NOMO-1 (cell line): ENCODE data around the gene ETFA.

Experiments
- DNase-seq, 2 experiments: peaks; one replicate each; lab custom pipeline; 2025; ENCODE audit not compliant: unreplicated experiment in 2 of 2; lab: John Stamatoyannopoulos, UW

ETFA gene

GRCh38 chr15:76223521-76223920 is 87.7 kb downstream of the ETFA start:
- no peak for DNase-seq

DNA sequence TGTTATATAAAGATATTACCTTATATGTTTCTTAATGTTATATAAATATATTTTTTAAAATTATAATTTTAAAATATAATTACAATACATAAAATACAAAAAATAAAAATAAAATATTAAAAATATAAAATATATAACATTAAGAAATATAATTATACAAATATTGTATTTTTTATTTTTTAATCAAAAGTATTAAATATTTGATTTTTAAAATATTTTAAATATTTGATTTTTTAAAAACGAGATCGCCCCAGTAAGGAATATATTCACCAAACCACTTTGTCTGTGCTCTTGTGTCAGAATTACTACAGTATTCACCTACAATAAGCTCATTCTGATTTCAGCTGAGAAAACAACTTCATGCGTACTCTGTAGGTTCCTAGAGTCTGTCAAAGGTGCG is 89.1 kb downstream of the ETFA start:
- no peak for DNase-seq

DNA sequence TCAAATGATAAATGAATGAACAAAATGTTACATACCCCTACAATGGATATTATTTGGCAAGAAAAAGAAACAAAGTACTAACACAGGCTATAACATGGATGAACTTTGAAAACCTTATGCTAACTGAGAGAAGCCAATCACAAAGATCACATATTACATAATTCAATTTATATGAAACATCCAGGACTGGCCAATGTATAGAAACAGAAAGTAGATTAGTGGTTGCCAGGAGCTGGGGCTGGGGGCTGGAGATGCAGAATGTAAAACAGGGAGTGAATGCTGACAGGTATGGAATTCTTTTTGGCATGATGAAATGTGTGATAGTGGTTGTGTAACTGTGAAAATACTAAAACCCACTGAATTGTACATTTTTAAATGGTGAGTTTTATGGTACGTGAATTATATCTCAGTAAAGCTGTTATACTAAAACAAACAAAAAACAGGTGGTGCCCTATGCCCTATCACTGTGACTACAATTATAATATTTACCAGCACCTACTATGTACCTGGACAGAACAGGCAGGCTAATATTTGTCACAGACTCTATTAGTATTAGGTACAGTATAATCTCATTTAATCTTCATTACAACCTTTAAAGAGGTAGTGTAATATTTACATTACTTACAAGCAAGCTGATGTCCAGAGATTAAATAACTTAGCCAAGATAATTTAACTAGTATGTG is 90.0 kb downstream of the ETFA start:
- DNase-seq: no peak

- no peak for DNase-seq
Measured at GRCh38 chr15:76217882-76218217, 93.4 kb downstream of the ETFA start.

DNA sequence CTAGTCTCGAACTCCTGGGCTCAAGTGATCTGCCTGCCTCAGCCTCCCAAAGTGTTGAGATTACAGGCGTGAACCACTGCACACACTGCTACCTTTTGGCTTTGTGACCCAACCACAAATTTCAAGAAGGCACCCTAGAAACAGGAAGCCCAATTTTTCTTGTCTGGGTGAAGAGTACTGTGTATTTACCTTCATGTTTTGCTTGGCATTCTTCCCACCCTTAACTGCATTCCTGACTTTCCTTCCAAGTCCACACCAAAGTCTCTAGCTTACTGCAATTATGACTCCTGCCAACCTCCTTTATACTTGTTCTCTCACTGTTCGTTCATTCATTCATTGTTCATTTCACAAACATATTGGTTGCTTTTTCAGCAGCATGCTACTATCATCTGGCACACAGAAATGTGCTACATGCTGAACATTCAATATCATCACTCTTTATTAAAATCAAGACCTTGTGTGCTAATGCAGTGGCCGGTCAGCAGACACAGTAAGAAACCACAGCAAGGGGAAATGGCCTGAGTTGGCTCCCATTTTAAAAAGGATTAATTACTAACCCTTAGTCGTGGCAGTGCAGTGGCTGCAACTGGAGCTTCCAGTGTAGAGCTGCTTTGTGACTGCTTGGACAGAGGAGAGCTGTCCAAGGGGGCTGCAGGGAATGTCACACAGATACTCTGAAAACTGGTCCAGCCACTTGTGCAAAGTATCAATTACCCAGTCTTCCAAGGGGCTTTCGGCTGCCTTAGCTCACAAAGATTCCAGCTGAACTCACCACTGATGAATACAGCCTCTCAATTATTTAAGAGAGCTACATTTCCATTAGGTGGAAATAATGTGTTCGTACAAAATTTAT is 94.0 kb downstream of the ETFA start:
- no peak for DNase-seq

GRCh38 chr15:76215634-76216033 is 95.6 kb downstream of the ETFA start:
- no peak for DNase-seq

DNA sequence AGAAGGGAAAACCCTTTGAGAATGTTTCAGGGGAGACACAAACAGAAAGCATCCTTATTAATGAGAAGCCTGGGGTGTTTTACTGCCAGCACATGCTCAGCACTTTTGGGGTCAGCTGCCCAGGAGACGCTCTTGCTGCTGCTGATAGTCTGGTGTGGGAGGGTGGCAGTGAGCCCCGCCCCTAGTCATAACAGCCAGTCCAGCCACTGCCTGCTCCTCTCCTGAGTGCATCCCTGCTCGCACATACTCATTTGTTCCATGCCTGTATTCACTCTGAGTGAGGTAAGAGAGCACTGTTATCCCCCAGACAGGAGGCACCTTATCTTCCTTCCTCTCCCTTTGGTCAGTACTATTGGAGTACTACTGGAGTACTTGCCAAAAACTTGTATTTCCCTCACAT is 101.3 kb downstream of the ETFA start:
- DNase-seq: no peak

- no peak for DNase-seq
Measured at GRCh38 chr15:76209523-76209922, 101.7 kb downstream of the ETFA start.

GRCh38 chr15:76208786-76209424 is 102.4 kb downstream of the ETFA start:
- DNase-seq: no peak

DNA sequence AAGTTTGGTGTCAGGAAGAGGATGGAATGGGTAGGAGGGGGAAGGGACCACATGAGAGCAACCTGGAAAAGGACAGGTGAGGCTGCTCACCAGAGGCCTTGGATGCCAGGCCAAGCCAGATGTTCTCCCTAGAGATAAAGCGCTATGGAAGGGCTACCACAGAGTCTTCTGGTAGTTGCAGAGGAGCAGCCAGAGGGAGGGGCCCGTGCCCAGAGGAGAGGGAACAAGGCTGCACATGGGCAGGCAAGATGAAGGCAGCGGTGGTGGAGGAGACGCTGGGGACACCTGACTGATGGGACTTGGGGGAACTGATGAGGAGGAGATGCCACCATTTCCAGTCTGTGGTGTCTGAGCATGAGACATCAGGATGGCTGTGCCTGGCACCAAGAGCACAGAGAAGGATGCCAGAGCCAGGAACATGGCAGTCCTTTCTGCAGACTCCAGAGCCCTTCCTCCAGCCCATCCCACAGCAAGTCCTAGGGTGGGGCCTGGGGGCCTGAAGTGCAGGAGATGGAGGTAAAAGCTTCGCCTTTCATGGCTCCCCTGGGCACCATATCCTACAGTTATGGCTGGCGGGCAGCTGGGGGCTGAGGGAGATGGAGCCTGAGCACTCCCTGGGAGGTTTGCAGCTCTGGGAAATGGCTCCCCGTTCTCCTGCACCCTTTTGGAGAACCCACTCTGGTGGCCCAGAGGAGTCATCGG is 103.0 kb downstream of the ETFA start:
- DNase-seq: no peak

DNA sequence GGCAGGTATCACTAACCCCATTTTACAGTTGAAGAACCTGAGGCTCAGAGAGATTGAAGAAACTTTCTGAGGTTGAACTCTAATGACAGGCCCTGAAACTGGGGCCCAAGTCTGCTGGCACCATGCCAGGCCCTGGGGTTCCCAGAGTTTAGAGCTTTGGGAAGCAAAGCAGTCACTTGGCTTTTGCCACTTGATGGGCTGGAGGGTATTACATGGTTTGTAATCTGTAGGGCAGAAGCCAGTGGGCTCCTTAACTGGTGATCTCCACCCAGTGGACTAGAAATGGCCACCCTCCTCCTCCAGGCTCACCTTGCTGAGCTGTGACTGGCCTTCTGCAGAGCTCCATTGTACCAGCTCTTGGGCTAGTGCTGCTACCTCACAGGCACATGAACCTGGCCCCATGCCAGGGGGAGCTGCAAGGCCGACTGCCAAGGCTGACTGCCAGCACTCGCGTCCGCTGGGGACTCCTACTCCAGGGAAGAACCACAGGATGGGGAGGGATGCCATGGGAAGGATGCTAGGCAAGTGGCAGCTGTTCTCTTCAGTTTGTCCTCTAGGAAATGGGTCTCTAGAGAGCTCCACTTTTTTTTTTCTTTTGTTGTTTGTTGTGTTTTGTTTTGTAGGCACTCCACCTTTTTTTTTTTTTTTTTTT is 104.8 kb downstream of the ETFA start:
- DNase-seq: no peak

DNA sequence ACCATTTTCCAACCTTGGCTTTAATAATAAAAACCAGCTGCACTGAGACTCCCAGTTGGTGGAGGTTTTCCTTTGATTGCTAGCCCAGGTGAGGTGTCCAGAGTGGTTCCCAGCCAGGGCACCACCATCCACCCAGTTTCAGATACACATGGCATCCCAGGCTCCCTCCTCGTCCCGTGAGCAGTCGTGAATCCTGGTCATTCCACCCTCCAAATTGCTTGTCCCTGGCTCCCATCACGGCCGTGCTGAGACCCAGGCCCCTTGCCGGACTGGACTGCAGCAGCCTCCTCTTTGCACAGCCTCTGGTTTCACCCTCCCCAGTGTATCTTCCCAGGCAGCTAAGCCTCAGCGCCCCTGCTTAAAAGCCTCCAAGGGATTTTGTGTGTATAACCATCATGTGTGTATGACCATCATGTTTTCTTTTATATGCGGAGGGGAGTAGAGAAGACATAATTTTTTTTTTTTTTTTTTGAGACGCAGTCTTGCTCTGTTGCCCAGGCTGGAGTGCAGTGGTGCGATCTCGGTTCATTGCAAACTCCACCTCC is 106.3 kb downstream of the ETFA start:
- no peak for DNase-seq

GRCh38 chr15:76204109-76204845 is 107.0 kb downstream of the ETFA start:
- DNase-seq: no peak

GRCh38 chr15:76203346-76204108 is 107.7 kb downstream of the ETFA start:
- DNase-seq: no peak

- no peak for DNase-seq
Measured at GRCh38 chr15:76201536-76202255, 109.6 kb downstream of the ETFA start.

DNA sequence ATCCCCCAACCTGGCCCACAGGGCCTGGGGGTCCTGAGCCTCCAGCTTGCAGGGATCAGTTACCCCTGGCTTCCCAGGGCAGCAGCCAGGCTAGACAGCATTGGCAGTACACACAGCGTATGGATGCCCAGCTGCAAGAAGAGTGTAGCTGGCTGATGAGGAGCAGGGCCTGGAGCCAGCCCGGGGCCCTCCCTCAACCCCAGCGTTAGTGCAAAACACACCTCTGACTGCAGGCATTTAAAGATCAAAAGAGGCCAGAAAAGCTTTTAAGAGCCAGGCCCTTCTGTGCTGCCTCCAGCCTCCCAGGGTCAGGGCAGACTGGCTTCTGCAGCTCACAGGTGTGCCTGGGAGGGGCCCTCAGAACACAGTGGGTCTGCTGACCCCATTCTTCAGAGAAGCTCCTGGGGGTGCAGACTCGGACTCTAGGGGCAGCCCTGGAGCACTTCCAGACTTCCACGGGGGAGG is 110.6 kb downstream of the ETFA start:
- DNase-seq: no peak

DNA sequence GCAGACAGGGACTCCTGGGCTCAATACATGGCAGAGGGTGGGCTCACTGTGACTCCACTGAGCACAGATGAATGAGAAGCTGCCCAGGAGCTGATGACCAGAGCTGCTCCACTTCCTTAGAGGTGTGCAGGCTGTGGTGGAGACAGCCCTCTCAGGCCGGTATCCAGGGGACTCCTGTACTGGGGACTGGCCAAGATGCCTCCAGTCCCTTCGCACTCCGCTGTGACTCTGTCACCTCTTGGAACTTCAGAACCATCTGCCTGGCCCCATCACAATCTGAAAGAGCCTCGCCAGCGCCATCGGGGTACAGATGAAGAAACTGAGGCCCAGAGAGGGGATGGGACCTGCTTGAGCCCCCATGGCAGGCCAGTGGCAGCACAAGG is 111.2 kb downstream of the ETFA start:
- no peak for DNase-seq
